Prostate gland (tissue), 2 donors: Measurements from ENCODE around the gene FAM217B.

Source experiments
- CTCF ChIP-seq, 4 experiments: fragments of 200-600 bp in 2 of 4; fragments of 450-650 bp in 2 of 4; sonication (generic) in 2 of 4; IDR thresholded peaks; 1 replicate in 3 of 4; 2 replicates in 1 of 4; pipeline ENCODE4 v1.5.1; 2016 to 2019; ENCODE audit warnings: antibody characterized with exemption in 4 of 4, mild to moderate bottlenecking in 2 of 4, moderate library complexity in 2 of 4
- POLR2A ChIP-seq: fragments of 450-650 bp; IDR thresholded peaks from one replicate; pipeline ENCODE4 v1.6.1; 2016; ENCODE audit warnings: antibody characterized with exemption, mild to moderate bottlenecking
- POLR2AphosphoS5 ChIP-seq: sonication (generic); formaldehyde crosslinking; IDR thresholded peaks from one replicate; pipeline ENCODE4 v1.6.1; 2017; ENCODE audit warnings: antibody characterized with exemption

DNA sequence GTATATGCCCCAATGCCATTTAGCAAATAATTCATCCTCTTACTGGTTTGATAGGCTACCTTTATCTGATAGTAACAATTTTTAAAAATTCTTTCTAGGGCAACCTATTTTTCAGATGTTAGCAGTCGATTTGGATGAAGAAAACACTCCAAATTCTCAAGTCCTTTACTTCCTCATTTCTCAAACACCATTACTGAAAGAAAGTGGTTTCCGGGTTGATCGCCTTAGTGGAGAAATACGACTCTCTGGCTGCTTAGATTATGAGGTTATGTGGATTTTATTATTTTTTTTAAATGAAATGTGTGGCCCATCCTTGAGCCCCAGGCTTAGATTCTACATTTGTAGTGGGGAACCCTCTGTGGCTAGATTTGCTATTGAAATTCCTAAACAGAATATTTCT, 44.4 kb downstream of the FAM217B start:
- TF ChIP-seq CTCF (IDR thresholded peaks at IDR 0.05) (no peak), POLR2A (no peak), POLR2AphosphoS5 (no peak)
